Esophagus muscularis mucosa (tissue), 3 donors: ENCODE data around the gene STK16.

Experiments
- POLR2A ChIP-seq: fragments of 450-650 bp; IDR thresholded peaks from one replicate; pipeline ENCODE4 v1.6.1; 2017; ENCODE audit warnings: antibody characterized with exemption, moderate library complexity, mild to moderate bottlenecking, low read depth
- TF ChIP-seq, protein P1 (sequence below), 3 experiments: fragments of 200-600 bp in 2 of 3; fragments of 450-650 bp in 1 of 3; sonication (generic) in 2 of 3; IDR thresholded peaks; one replicate each; pipeline ENCODE4 v1.5.1; 2017 to 2019; ENCODE audit warnings: antibody characterized with exemption in 3 of 3, mild to moderate bottlenecking in 2 of 3, moderate library complexity in 1 of 3

DNA sequence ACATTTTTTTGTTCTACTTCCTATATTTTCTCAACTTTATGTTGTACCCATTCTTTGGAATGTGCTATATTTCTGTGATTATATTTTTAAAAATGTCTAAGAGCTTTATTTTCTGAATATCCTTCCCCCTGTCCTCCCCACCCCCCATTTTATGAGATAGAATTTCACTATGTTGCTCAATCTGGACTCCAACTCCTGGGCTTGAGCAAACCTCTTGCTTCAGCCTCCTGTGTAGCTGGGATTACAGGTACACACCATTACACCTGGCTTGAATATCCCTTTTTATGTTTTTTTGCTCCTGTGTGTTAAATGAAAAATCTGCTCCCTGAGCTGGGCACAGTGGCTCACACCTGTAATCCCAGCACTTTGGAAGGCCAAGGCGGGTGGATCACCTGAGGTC is 47.9 kb upstream of the STK16 start:
- TF ChIP-seq POLR2A, result no peak
- TF ChIP-seq, protein P1, sequence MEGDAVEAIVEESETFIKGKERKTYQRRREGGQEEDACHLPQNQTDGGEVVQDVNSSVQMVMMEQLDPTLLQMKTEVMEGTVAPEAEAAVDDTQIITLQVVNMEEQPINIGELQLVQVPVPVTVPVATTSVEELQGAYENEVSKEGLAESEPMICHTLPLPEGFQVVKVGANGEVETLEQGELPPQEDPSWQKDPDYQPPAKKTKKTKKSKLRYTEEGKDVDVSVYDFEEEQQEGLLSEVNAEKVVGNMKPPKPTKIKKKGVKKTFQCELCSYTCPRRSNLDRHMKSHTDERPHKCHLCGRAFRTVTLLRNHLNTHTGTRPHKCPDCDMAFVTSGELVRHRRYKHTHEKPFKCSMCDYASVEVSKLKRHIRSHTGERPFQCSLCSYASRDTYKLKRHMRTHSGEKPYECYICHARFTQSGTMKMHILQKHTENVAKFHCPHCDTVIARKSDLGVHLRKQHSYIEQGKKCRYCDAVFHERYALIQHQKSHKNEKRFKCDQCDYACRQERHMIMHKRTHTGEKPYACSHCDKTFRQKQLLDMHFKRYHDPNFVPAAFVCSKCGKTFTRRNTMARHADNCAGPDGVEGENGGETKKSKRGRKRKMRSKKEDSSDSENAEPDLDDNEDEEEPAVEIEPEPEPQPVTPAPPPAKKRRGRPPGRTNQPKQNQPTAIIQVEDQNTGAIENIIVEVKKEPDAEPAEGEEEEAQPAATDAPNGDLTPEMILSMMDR (IDR thresholded peaks at IDR 0.05), result no peak
